Neural cell (in vitro differentiated cells): Measurements from ENCODE around the gene GNAS.

Source experiments
- EP300 ChIP-seq: fragments of 450-650 bp; conservative IDR thresholded peaks from 2 replicates; pipeline ENCODE4 v1.6.1; 2014; ENCODE audit warnings: antibody characterized with exemption, mild to moderate bottlenecking, moderate library complexity; ENCODE audit not compliant: poor library complexity, severe bottlenecking
- POLR2AphosphoS5 ChIP-seq: IDR thresholded peaks from 2 replicates; pipeline ENCODE4 v1.6.1; 2012
- RAD21 ChIP-seq: fragments of 450-650 bp; conservative IDR thresholded peaks from 2 replicates; pipeline ENCODE4 v1.6.1; 2014; ENCODE audit warnings: antibody characterized with exemption, mild to moderate bottlenecking, moderate library complexity
- SMC3 ChIP-seq: fragments of 450-650 bp; conservative IDR thresholded peaks from 2 replicates; pipeline ENCODE4 v1.6.1; 2014; ENCODE audit warnings: antibody characterized with exemption, mild to moderate bottlenecking, moderate library complexity; ENCODE audit not compliant: poor library complexity
- TAF1 ChIP-seq: IDR thresholded peaks from 2 replicates; pipeline ENCODE4 v1.6.1; 2012; ENCODE audit warnings: low read depth
- TF ChIP-seq, protein P1 (sequence below): fragments of 450-650 bp; IDR thresholded peaks from 2 replicates; pipeline ENCODE4 v1.5.1; 2014; ENCODE audit warnings: antibody characterized with exemption, mild to moderate bottlenecking, moderate library complexity; ENCODE audit not compliant: poor library complexity, severe bottlenecking

DNA sequence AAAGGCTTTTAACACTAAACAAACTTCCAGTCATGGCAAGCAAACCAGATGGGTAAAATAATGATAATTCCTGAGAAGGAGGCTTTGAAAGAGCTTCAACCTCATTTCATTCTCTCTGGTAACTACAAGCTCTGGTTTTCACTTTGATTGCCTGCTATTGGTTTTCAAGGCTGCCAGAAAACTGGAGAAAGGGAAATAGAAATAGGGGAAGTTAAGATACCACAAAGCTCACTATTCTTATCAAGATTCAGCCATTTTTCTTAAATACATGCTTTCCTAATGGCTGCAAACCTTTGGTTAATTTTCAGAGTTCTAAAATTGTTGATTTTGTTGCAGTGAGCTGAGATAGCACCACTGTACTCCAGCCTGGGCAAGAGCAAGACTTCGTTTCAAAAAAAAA lies 86.0 kb downstream of the GNAS start:
- no peak for TF ChIP-seq TAF1
- TF ChIP-seq, protein P1, sequence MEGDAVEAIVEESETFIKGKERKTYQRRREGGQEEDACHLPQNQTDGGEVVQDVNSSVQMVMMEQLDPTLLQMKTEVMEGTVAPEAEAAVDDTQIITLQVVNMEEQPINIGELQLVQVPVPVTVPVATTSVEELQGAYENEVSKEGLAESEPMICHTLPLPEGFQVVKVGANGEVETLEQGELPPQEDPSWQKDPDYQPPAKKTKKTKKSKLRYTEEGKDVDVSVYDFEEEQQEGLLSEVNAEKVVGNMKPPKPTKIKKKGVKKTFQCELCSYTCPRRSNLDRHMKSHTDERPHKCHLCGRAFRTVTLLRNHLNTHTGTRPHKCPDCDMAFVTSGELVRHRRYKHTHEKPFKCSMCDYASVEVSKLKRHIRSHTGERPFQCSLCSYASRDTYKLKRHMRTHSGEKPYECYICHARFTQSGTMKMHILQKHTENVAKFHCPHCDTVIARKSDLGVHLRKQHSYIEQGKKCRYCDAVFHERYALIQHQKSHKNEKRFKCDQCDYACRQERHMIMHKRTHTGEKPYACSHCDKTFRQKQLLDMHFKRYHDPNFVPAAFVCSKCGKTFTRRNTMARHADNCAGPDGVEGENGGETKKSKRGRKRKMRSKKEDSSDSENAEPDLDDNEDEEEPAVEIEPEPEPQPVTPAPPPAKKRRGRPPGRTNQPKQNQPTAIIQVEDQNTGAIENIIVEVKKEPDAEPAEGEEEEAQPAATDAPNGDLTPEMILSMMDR = no peak
- TF ChIP-seq EP300 = no peak
- TF ChIP-seq RAD21 = no peak
- TF ChIP-seq SMC3 = no peak
- TF ChIP-seq POLR2AphosphoS5 = no peak
